IPS-18c (cell line): ENCODE measurements around the gene ABCC8.

Experiments
- H3K4me3 ChIP-seq: 2 replicates; pipeline ENCODE4 v1.7.0; 2013; ENCODE audit warnings: low read depth, mild to moderate bottlenecking, low read length, moderate library complexity; ENCODE audit not compliant: insufficient read depth
- H3K9me3 ChIP-seq: one replicate; pipeline ENCODE4 v1.6.1; 2013; ENCODE audit warnings: mild to moderate bottlenecking, low read length, moderate library complexity; ENCODE audit not compliant: control insufficient read depth, insufficient read depth

ABCC8 gene

DNA sequence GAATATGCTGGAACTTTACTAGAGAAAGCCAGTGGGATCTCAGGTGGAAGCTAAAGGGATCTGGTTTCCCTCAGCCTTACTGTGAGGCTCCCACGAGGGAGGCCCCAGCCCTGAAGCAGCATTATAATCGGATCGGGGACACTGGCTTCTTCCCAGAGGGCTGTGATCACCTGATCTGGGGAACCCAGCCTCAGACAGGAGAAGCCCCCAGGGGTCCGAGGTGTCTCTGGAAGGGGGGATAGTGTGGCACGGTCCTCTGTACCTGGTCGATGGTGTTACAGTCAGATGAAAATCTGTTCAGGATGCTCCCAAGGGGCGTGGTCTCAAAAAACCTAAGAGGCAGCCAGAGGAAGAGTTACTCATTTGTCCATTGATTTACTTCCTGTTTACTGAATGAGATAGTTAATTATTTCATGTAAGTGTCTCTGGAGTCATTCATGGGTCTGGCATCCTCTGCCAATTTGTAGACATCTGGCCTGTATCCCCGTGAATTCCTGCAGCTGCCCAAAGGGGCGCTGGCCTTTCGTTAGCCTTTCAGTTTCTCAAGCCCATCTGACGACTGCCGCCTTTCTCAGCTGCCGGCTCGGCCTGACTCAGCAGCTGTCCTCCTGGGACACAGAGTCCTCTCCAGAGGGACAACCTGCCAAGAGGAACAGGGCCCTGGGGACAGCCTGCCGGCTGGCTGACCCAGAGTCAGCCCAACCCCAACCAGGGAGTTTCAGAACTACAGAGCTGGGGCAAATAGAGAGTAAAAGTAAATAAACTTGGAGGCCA lies 71.2 kb downstream of the ABCC8 start:
- Histone ChIP-seq H3K9me3 (peaks cover 2% of the 10 kb centered on the region), H3K4me3 (no peak overlapping the region)

DNA sequence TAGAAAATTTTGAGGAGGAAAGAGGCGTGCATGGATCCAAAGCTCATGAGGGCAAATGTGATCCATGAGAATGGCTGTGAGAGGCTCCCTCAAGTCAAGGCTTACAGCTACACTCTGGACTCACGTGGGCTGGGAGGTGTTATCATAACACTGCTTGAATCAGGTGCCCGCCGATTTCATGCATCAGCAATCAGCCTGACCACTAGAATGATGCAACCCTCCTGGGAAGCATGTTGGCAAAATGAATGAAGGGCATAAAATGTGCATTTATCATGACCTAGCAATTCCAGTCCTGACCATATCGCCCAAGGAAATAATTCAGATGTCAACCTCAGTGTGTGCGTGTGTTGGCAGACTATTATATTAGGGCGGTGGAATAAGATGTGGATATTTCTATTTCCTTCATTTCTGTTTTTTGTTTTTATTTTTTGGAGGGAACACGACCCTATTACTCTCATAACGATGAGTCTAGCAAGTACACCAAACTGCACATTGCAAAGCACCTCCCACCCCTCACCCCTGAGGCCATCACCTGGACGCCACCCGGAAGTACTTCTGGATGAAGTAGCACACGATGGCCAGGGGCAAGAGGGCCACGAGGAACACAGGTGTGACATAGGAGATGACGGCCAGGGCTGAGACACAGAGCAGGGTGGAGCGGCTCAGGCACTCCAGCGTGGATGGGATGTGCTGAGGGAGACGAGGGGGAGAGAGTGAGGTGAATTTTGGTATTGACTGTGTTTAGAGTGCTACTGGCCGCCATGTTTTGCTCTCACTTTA lies 72.5 kb downstream of the ABCC8 start:
- peaks cover 2% of the 10 kb centered on the region for H3K9me3 ChIP-seq
- H3K4me3 ChIP-seq = no peak overlapping the region

GRCh38 chr11:17402486-17402885 lies 74.2 kb downstream of the ABCC8 start:
- H3K4me3 ChIP-seq = no peak overlapping the region
- H3K9me3 ChIP-seq = peaks cover 2% of the 10 kb centered on the region

GRCh38 chr11:17401841-17402240 lies 74.8 kb downstream of the ABCC8 start:
- Histone ChIP-seq H3K9me3 (peaks cover 2% of the 10 kb centered on the region), H3K4me3 (no peak overlapping the region)

GRCh38 chr11:17401316-17401715 lies 75.3 kb downstream of the ABCC8 start:
- Histone ChIP-seq H3K9me3 (peaks cover 2% of the 10 kb centered on the region), H3K4me3 (no peak overlapping the region)

DNA sequence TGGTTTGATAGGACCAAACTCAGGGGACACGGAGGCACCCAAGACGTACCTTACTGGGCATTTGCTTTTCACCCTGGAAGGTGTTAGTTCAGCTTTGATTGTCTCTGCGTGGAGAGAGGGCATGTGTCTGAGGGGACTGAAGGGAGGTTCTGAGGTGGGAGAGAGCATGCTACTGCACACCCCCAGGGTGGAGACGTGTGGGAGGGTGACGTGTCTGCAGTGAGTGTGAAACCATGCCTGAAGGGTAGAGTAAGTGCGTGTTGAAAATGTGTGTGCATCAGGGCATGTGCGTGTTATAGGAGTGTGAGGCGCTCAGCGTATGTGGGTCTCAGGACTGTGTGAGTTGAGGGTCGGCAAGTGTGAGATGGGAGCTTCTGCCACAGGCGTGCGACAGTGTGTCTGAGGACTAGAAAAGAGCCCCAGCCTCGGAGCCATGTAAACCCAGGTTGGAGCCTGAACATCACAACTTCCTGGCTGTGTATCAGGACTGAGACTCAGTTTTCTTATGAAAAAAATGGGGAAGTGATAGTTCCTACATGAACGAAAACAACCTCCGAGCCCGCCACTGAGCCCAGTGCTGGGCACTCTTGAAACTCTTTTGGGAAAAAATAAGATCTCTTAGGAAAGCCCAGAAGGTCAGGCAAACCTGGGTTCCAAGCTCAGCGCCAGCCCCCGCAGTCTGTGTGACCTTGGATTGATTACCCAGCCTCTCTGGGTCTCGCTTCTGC lies 76.4 kb downstream of the ABCC8 start:
- H3K9me3 ChIP-seq = peaks cover 2% of the 10 kb centered on the region
- H3K4me3 ChIP-seq = no peak overlapping the region

GRCh38 chr11:17399236-17399635 lies 77.4 kb downstream of the ABCC8 start:
- H3K4me3 ChIP-seq = no peak overlapping the region
- peaks cover 2% of the 10 kb centered on the region for H3K9me3 ChIP-seq

DNA sequence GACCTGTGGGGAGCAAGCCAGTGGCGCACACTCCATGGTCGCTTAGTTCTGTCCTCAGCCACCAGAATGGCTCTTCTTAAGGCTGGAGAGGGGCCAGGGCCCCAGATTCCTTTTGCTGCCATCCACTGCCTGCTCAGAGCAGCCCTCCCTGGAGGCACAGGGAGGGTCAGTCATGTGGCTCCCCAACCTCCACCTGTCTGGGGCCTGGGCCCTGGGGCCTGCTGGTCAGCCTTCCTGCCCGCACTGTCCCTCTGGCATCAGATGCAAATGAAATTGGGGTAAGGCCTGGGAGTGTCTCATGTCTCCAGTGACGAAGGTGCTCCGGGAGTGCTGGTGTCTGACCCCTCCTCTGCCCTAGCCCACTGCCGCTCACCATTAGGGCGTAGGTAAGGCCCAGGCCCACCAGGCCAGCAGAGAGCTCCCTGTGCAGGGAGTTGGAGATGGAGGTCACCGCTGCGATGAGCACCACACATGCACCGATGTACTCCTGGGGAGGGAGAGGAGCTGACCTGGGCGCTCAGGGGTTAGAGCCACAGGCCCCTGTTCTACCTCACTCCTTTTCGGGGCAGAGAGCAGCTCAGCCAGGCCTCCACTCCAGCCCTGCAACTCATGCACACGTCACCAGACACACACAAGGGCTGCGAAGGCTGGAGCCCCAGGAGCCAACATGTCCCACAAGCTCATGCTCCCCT lies 79.2 kb downstream of the ABCC8 start:
- Histone ChIP-seq H3K4me3 (no peak overlapping the region), H3K9me3 (peaks cover 2% of the 10 kb centered on the region)

DNA sequence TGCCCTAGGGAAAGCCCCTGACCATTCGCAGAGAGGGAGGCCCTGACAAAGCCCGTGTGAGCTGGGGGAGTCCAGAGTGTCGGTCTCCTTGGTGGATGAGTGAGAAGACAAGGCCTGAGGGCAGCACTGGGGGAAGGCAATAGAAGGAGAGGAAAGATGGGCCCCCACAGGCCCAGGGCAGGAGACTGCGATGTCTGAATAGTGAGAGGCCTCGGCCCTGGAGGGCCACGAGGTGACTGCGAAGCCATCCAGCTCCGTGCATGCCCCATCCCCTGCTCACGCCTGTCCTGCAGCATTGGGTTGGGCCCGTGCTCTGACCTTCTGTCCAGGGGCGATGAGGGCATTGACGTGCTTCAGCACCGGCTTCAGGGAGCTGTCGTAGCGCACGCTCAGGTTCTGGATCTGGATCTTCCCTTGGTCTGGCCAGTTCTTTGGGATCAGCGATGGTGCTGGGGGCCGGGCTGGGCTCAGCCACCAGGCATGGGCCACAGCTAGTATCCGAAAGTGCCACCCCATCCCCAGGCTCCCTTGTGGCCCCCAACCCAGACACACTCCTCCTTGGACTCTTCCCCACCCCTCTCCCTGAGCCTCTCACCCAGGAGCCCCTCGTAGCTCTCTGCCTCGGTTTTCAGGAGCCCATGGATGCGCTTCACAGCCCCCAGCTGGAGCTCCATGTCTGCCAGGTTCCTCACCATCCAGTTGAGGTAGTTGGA lies 79.9 kb downstream of the ABCC8 start:
- H3K9me3 ChIP-seq = no peaks in the 10 kb centered on the region
- H3K4me3 ChIP-seq = no peak overlapping the region

DNA sequence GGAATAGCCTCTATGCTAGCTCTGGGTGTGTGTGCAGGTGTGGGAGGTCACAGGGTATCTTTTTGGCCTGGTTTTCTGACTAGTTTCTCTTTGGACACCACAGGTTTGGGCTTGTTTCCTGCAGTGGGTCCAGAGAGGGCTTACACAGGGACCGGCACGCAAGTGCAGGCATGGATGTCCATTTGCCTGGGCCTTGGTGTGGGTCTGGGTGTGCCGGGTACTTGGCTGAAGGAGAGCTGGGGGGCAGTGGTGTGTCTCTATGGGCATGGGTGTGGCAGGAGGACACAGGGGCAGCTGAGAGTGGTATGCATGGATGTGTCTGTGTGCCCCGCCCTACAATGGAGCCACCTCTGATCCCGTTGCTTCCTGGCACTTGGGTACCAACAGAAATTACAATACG lies 80.7 kb downstream of the ABCC8 start:
- H3K9me3 ChIP-seq = no peaks in the 10 kb centered on the region
- H3K4me3 ChIP-seq = no peak overlapping the region

DNA sequence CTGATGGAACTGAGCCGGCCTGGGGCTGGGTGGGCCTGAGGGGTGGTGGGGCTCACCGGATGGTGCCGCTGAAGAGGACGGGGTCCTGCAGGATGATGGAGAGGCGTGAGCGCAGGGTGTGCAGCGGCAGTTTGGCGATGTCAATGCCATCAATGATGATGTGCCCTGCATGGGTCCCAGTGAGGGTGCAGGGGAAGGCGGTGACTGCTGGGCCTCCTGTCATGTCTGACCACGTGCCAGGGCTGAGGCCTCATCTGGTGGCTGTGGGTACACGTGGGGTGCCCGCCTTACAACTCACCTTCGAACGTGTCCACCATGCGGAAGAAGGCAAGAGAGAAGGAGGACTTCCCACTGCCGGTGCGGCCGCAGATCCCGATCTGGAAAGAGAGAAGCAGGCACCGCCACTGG lies 81.1 kb downstream of the ABCC8 start:
- Histone ChIP-seq H3K4me3 (no peak overlapping the region), H3K9me3 (no peaks in the 10 kb centered on the region)

- H3K4me3 ChIP-seq = no peak overlapping the region
- H3K9me3 ChIP-seq = no peaks in the 10 kb centered on the region
Measured at GRCh38 chr11:17394743-17395390, 81.8 kb downstream of the ABCC8 start.

DNA sequence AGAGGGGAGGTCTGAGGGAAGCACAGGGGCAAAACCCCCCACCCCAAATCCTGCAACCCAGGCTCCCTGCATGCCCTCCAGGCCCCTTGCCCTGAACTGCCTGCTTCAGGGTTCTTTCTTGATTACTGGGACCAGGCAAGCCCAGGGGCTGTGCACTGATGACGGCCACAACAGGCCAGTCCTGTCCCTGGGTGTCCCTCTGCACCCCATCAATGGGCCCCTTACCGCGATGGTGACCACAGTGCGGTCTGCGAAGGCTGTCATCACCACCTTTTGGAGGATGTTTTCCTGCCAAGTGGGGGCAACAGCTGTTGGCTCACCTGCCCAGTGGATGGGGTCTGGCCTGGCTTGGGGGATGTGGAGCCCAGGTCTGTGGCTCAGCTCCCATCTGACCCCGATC lies 83.2 kb downstream of the ABCC8 start:
- no peak overlapping the region for H3K4me3 ChIP-seq
- H3K9me3 ChIP-seq = no peaks in the 10 kb centered on the region

DNA sequence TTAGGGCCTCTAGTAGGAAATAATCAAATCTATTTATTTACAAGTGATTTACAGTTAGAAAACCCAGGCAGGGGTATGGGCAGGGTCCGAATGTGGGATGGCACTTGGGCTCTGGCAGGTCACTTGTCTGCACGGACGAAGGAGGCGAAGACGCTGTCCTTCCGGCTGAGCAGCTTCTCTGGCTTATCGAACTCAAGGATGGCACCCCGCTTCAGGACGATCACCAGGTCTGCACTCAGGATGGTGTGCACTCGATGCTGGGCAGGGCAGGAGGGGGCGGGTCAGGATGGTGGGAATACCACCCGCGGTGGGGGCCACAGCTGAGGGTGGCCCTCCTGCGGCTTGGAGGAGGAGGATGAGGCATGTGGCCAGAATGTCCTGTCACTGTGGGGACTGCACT lies 83.8 kb downstream of the ABCC8 start:
- H3K9me3 ChIP-seq = no peaks in the 10 kb centered on the region
- no peak overlapping the region for H3K4me3 ChIP-seq

GRCh38 chr11:17391493-17392355 lies 84.9 kb downstream of the ABCC8 start:
- Histone ChIP-seq H3K9me3 (no peaks in the 10 kb centered on the region), H3K4me3 (no peak overlapping the region)
